OCI-LY1 (cell line): ENCODE measurements around the gene NR5A1.

Experiments used
- H2AFZ ChIP-seq: fragments of 200-600 bp; sonication (generic), shearing (Covaris generic); 2 replicates; pipeline ENCODE4 v1.6.0; 2014; ENCODE audit warnings: antibody characterized with exemption, mild to moderate bottlenecking, low read length
- H3F3A ChIP-seq: fragments of 200-600 bp; sonication (generic), shearing (Covaris generic); 2 replicates; pipeline ENCODE4 v1.6.0; 2014; ENCODE audit warnings: mild to moderate bottlenecking, antibody characterized with exemption, low read length, moderate library complexity; ENCODE audit not compliant: insufficient read depth
- H3K27ac ChIP-seq: fragments of 200-600 bp; sonication (generic); 2 replicates; pipeline ENCODE4 v1.5.1; 2014; ENCODE audit warnings: low read length, mixed run types, mild to moderate bottlenecking, low read depth; ENCODE audit not compliant: poor library complexity, severe bottlenecking
- H3K27me3 ChIP-seq: fragments of 200-600 bp; sonication (generic); 2 replicates; pipeline ENCODE4 v1.6.0; 2014; ENCODE audit warnings: antibody characterized with exemption, mild to moderate bottlenecking, low read length, moderate library complexity; ENCODE audit not compliant: insufficient read depth
- H3K36me3 ChIP-seq: fragments of 200-600 bp; sonication (generic); 2 replicates; pipeline ENCODE4 v1.6.1; 2014; ENCODE audit warnings: mild to moderate bottlenecking, antibody characterized with exemption, low read length, moderate library complexity, mixed read lengths; ENCODE audit not compliant: insufficient read depth
- H3K4me1 ChIP-seq: fragments of 200-600 bp; sonication (generic); 2 replicates; pipeline ENCODE4 v1.5.1; 2014; ENCODE audit warnings: mild to moderate bottlenecking, low read length, moderate library complexity; ENCODE audit not compliant: insufficient read depth, severe bottlenecking
- H3K4me2 ChIP-seq: fragments of 200-600 bp; sonication (generic), shearing (Covaris generic); 2 replicates; pipeline ENCODE4 v1.6.1; 2014; ENCODE audit warnings: low read length
- H3K4me3 ChIP-seq: fragments of 200-600 bp; sonication (generic); 2 replicates; pipeline ENCODE4 v1.5.1; 2014; ENCODE audit warnings: low read length, low read depth, mild to moderate bottlenecking, mixed read lengths; ENCODE audit not compliant: poor library complexity, severe bottlenecking
- H3K79me2 ChIP-seq: fragments of 200-600 bp; shearing (Covaris generic); 2 replicates; pipeline ENCODE4 v1.6.1; 2016; ENCODE audit warnings: mixed run types, low read length, mixed read lengths; ENCODE audit not compliant: insufficient read depth
- H3K9ac ChIP-seq: fragments of 200-600 bp; sonication (generic), shearing (Covaris generic); 2 replicates; pipeline ENCODE4 v1.6.1; 2014; ENCODE audit warnings: mild to moderate bottlenecking, low read length, mixed read lengths
- H3K9me2 ChIP-seq: fragments of 200-600 bp; sonication (generic), shearing (Covaris generic); 2 replicates; pipeline ENCODE4 v1.6.1; 2014; ENCODE audit warnings: low read depth, mild to moderate bottlenecking, low read length, mixed read lengths
- H3K9me3 ChIP-seq: fragments of 200-600 bp; shearing (Covaris generic); 2 replicates; pipeline ENCODE4 v1.6.1; 2014; ENCODE audit warnings: low read length, mixed read lengths
- H4K20me1 ChIP-seq: fragments of 200-600 bp; sonication (generic), shearing (Covaris generic); 2 replicates; pipeline ENCODE4 v1.6.0; 2016; ENCODE audit warnings: mild to moderate bottlenecking, low read length; ENCODE audit not compliant: insufficient read depth
- CTCF ChIP-seq: fragments of 200-600 bp; sonication (generic), shearing (Covaris generic); IDR thresholded peaks from 2 replicates; pipeline ENCODE4 v1.5.1; 2017; ENCODE audit warnings: mild to moderate bottlenecking, antibody characterized with exemption, low read length, moderate library complexity, mixed read lengths
- EZH2 ChIP-seq: fragments of 200-600 bp; sonication (generic), shearing (Covaris generic); IDR thresholded peaks from 2 replicates; pipeline ENCODE4 v1.8.0; 2017; ENCODE audit warnings: borderline replicate concordance, mixed run types, mild to moderate bottlenecking, antibody characterized with exemption, low read length, moderate library complexity, mixed read lengths

NR5A1 gene

GRCh38 chr9:124488641-124489210 is 18.5 kb downstream of the NR5A1 start:
- Histone ChIP-seq H3K4me1 (no peaks in the 10 kb centered on the region), H3K27ac (no peak overlapping the region), H3K4me2 (no peak overlapping the region), H3K79me2 (no peaks in the 10 kb centered on the region), H3K9me3 (no peaks in the 10 kb centered on the region), H3K36me3 (no peaks in the 10 kb centered on the region), H3F3A (no peaks in the 10 kb centered on the region), H3K9ac (no peak overlapping the region), H3K4me3 (no peak overlapping the region), H3K27me3 (0 out of 2 replicates have a peak, but pooled peaks cover under 1% of the 10 kb centered on the region), H2AFZ (no peak overlapping the region), H3K9me2 (no peaks in the 10 kb centered on the region), H4K20me1 (no peaks in the 10 kb centered on the region)
- no peak for TF ChIP-seq CTCF
- no peak for TF ChIP-seq EZH2

GRCh38 chr9:124487260-124488182 is 19.7 kb downstream of the NR5A1 start:
- Histone ChIP-seq H3K36me3 (no peaks in the 10 kb centered on the region), H2AFZ (no peak overlapping the region), H3K9ac (no peak overlapping the region), H3F3A (no peaks in the 10 kb centered on the region), H4K20me1 (no peaks in the 10 kb centered on the region), H3K27me3 (no peaks in the 10 kb centered on the region), H3K4me1 (no peaks in the 10 kb centered on the region), H3K9me2 (no peaks in the 10 kb centered on the region), H3K4me2 (no peak overlapping the region), H3K27ac (no peak overlapping the region), H3K4me3 (no peak overlapping the region), H3K79me2 (no peaks in the 10 kb centered on the region), H3K9me3 (no peaks in the 10 kb centered on the region)
- no peak for TF ChIP-seq CTCF

GRCh38 chr9:124486778-124487259 is 20.4 kb downstream of the NR5A1 start:
- no peaks in the 10 kb centered on the region for H3K9me2 ChIP-seq
- no peaks in the 10 kb centered on the region for H3K9me3 ChIP-seq
- TF ChIP-seq CTCF: no peak
- H3K36me3 ChIP-seq: no peaks in the 10 kb centered on the region
- no peaks in the 10 kb centered on the region for H3F3A ChIP-seq
- H2AFZ ChIP-seq: no peak overlapping the region
- no peaks in the 10 kb centered on the region for H4K20me1 ChIP-seq
- H3K27me3 ChIP-seq: no peaks in the 10 kb centered on the region
- H3K4me3 ChIP-seq: no peak overlapping the region
- H3K79me2 ChIP-seq: no peaks in the 10 kb centered on the region
- H3K4me1 ChIP-seq: no peaks in the 10 kb centered on the region
- H3K9ac ChIP-seq: no peak overlapping the region
- H3K27ac ChIP-seq: no peak overlapping the region
- H3K4me2 ChIP-seq: no peak overlapping the region
